ENCODE data around the gene SPAG17.

DNA sequence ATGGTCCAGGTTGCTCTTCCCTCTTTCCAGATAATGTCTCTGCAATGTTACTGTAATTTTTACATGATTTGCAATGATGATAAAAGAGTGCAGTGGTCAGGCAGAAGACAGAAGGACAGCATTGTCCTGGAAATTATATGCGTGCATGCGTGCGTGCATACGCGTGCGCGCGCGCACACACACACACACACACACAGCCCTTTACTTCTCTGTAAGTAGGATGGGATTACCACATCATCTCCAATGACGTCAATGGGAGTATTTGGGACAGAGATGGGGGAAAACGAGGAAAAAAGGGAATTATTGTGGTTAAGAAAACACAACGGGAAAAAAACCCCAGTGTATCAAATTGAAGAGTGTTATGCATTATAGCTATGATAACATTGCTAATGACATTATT lies 99.7 kb downstream of the SPAG17 start:
- no peak for TF ChIP-seq POLR2A (IDR thresholded peaks at IDR 0.05)
- TF ChIP-seq, protein P1, sequence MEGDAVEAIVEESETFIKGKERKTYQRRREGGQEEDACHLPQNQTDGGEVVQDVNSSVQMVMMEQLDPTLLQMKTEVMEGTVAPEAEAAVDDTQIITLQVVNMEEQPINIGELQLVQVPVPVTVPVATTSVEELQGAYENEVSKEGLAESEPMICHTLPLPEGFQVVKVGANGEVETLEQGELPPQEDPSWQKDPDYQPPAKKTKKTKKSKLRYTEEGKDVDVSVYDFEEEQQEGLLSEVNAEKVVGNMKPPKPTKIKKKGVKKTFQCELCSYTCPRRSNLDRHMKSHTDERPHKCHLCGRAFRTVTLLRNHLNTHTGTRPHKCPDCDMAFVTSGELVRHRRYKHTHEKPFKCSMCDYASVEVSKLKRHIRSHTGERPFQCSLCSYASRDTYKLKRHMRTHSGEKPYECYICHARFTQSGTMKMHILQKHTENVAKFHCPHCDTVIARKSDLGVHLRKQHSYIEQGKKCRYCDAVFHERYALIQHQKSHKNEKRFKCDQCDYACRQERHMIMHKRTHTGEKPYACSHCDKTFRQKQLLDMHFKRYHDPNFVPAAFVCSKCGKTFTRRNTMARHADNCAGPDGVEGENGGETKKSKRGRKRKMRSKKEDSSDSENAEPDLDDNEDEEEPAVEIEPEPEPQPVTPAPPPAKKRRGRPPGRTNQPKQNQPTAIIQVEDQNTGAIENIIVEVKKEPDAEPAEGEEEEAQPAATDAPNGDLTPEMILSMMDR (IDR thresholded peaks at IDR 0.05) = no peak
- no peak for TF ChIP-seq POLR2AphosphoS5 (IDR thresholded peaks at IDR 0.05)
